Smooth muscle cell of the pulmonary artery (primary cell): ENCODE results near the gene RGS12. TPM values are rescaled to one million over a fixed set of nuclear protein-coding genes. Genes with fewer than 3 reads are reported as not detected.

Experiments
- total RNA-seq: library from RNA; depleted of rRNA; stranded (reverse); fragments of >200 nt; gene quantifications from 2 replicates; pipeline ENCODE4 v1.2.3, GENCODE V29; 2014

RGS12 gene, protein sequence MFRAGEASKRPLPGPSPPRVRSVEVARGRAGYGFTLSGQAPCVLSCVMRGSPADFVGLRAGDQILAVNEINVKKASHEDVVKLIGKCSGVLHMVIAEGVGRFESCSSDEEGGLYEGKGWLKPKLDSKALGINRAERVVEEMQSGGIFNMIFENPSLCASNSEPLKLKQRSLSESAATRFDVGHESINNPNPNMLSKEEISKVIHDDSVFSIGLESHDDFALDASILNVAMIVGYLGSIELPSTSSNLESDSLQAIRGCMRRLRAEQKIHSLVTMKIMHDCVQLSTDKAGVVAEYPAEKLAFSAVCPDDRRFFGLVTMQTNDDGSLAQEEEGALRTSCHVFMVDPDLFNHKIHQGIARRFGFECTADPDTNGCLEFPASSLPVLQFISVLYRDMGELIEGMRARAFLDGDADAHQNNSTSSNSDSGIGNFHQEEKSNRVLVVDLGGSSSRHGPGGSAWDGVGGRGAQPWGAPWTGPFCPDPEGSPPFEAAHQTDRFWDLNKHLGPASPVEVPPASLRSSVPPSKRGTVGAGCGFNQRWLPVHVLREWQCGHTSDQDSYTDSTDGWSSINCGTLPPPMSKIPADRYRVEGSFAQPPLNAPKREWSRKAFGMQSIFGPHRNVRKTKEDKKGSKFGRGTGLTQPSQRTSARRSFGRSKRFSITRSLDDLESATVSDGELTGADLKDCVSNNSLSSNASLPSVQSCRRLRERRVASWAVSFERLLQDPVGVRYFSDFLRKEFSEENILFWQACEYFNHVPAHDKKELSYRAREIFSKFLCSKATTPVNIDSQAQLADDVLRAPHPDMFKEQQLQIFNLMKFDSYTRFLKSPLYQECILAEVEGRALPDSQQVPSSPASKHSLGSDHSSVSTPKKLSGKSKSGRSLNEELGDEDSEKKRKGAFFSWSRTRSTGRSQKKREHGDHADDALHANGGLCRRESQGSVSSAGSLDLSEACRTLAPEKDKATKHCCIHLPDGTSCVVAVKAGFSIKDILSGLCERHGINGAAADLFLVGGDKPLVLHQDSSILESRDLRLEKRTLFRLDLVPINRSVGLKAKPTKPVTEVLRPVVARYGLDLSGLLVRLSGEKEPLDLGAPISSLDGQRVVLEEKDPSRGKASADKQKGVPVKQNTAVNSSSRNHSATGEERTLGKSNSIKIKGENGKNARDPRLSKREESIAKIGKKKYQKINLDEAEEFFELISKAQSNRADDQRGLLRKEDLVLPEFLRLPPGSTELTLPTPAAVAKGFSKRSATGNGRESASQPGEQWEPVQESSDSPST (N-terminal part only)
- total RNA-seq: 12.5 and 14.5 TPM in 2 replicates

DNA sequence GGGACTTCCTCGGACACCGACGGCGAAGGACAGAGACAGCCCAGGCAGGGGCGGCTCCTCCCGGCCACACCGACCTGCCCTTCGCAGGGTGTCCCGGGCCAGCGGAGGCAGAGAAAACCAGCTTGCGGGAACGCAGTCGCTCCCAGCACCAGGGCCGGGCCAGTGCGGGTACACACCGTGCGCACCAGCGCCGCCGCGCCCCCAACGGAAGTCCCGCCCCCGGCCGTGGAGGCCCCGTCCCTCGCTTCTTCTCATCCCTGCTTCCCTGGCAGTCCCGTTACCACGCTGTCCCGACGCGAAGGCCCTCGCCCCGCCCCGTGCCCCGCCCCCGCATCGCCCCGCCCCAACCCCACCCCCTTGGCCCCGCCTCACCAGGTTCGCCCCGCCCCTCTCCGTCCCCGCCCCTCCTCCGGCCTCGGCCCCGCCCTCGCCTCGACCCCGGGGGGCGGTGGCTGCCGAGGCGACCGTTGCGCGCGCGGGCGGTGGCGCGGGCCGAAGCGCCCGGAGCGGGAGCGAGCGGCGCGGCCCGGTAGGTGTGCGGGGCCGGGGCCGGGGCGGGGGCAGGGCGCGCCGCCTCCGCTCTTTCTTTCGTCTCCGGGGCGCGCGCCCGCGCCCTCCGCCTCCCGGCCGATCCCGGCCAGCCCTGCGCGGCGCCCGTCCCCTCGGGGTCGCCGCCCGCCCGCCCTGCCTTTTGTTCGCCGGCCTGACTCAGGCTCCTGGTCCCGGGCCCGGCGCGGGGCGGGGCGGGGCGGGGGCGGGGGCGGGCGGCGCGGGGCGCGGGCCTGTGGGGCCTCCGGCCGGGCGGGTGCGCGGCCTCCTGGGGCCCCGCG is at the start of gene RGS12:
Gene RGS12 (plus strand): TSS at position 451 of the 830 bp plus-strand sequence. CDS start 23,150 bp downstream, outside the sequence.

DNA sequence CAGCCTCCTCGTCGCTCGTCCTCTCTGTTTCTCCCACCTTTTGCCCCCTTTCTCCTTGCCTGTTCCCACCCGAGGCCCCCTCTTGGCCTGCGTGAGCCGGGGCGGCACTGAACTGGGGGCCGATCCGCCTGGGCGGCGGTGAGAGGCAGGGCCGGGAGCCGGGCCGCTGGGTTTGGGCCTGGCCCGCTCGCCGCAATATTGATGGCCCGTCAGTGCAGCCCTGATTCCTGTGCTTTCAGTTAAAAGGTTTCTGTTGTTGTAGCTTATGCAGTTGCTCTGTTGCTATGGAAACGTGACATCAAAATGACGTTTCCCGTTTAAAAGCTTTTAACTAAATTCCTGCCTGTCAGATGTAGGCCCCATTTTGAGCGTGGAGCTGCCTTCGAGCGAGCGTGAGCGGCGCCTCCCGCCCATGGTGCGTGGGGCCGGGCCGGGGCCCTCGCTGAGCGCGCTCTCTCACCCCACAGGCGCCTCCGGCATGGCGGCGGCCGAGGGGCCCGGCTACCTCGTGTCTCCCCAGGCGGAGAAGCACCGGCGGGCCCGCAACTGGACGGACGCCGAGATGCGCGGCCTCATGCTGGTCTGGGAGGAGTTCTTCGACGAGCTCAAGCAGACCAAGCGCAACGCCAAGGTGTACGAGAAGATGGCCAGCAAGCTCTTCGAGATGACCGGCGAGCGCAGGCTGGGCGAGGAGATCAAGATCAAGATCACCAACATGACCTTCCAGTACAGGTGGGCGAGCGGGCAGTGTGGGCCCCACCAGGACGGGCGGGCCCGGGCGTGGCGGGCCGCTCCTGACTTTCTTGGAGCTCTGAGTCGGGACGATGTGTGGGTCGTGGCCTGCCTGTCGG is 43.8 kb upstream of the RGS12 start, which contains the start of gene MSANTD1:
Gene MSANTD1 (plus strand): TSS at position 349 of the 851 bp plus-strand sequence. CDS start 64 bp downstream, at position 413.

Other genes starting within 250 kb of the RGS12 start
- gene HTT-AS, start 218.5 kb upstream of the RGS12 start, total RNA-seq: not detected in 2 replicates
- gene HTT, start 218.3 kb upstream of the RGS12 start, total RNA-seq: 67.3 and 76.5 TPM in 2 replicates
- gene MSANTD1, start 43.9 kb upstream of the RGS12 start, total RNA-seq: 0.52 and 0.83 TPM in 2 replicates
- 0.13 TPM in 1 of 2 replicates, not detected in the other for gene HGFAC, start 148.9 kb downstream of the RGS12 start, total RNA-seq
- 0.07 and 0.20 TPM in 2 replicates for gene DOK7, start 170.3 kb downstream of the RGS12 start, total RNA-seq
- gene LRPAP1, start 239.4 kb downstream of the RGS12 start, total RNA-seq: 197 and 306 TPM in 2 replicates